CD4-positive, alpha-beta memory T cell (primary cell): ENCODE measurements around the gene TGFBI. TPM values are rescaled to one million over a fixed set of nuclear protein-coding genes. Genes with fewer than 3 reads are reported as not detected.
"Not testable (repeated sequence)": the region's sequence is repeated elsewhere in the genome, so short reads cannot be mapped to it uniquely, and the experiment has no call there.

Source experiments
- CTCF ChIA-PET: fragments of 350-600 bp; sonication (Branson Sonifier 250); formaldehyde crosslinking; loops from one replicate; lab custom pipeline; 2021; ENCODE audit warnings: inconsistent platforms; ENCODE audit not compliant: partially characterized antibody; lab: Charles Lee
- POLR2A ChIA-PET: fragments of 350-600 bp; sonication (Branson Sonifier 250); formaldehyde crosslinking; loops from one replicate; lab custom pipeline; 2021; ENCODE audit not compliant: partially characterized antibody; lab: Charles Lee
- DNase-seq, 5 donors: peaks; one replicate each; pipeline versions ENCODE4 v3.0.0 to v3.0.0-alpha.2; 2020 to 2022; ENCODE audit warnings: mixed read lengths in 1 of 5
- H3K27ac ChIP-seq: one replicate; pipeline ENCODE4 v1.7.0; 2013; ENCODE audit warnings: low read depth, low read length
- H3K27me3 ChIP-seq: 2 replicates; pipeline ENCODE4 v1.7.0; 2013; ENCODE audit warnings: mild to moderate bottlenecking, low read length, moderate library complexity; ENCODE audit not compliant: insufficient read depth
- H3K36me3 ChIP-seq: 2 replicates; pipeline ENCODE4 v1.7.0; 2013; ENCODE audit warnings: mild to moderate bottlenecking, low read length, moderate library complexity; ENCODE audit not compliant: insufficient read depth
- H3K4me1 ChIP-seq: 2 replicates; pipeline ENCODE4 v1.7.0; 2013; ENCODE audit warnings: mild to moderate bottlenecking, low read length, moderate library complexity; ENCODE audit not compliant: insufficient read depth
- H3K4me3 ChIP-seq, 2 donors: one replicate each; pipeline ENCODE4 v1.7.0; 2013; ENCODE audit warnings: low read length in 2 of 2, mild to moderate bottlenecking in 1 of 2
- H3K9me3 ChIP-seq, 2 donors: one replicate each; pipeline ENCODE4 v1.7.0; 2013; ENCODE audit warnings: low read length in 2 of 2, control low read depth in 1 of 2; ENCODE audit not compliant: control insufficient read depth in 1 of 2
- H3K27ac Mint-ChIP-seq, 7 donors: one replicate each; pipeline ENCODE4 v1.8.0; 2020 to 2021; ENCODE audit warnings: mixed read lengths in 7 of 7, mild to moderate bottlenecking in 6 of 7, inconsistent platforms in 3 of 7, moderate library complexity in 3 of 7
- H3K27me3 Mint-ChIP-seq, 2 donors: one replicate each; pipeline ENCODE4 v1.8.0; 2020 to 2021; ENCODE audit warnings: mixed read lengths in 2 of 2
- H3K36me3 Mint-ChIP-seq, 2 donors: one replicate each; pipeline ENCODE4 v1.8.0; 2020 to 2021; ENCODE audit warnings: mixed read lengths in 2 of 2, inconsistent platforms in 1 of 2, mild to moderate bottlenecking in 1 of 2
- H3K4me1 Mint-ChIP-seq, 4 donors: one replicate each; pipeline ENCODE4 v1.8.0; 2020 to 2021; ENCODE audit warnings: mixed read lengths in 4 of 4, mild to moderate bottlenecking in 1 of 4
- H3K4me3 Mint-ChIP-seq, 8 donors: one replicate each; pipeline ENCODE4 v1.8.0; 2020 to 2021; ENCODE audit warnings: mixed read lengths in 8 of 8, mild to moderate bottlenecking in 7 of 8, moderate library complexity in 6 of 8, inconsistent platforms in 3 of 8
- H3K9me3 Mint-ChIP-seq, 8 donors: one replicate each; pipeline ENCODE4 v1.8.0; 2020 to 2021; ENCODE audit warnings: mixed read lengths in 8 of 8, mild to moderate bottlenecking in 5 of 8, inconsistent platforms in 3 of 8, moderate library complexity in 1 of 8
- intact Hi-C: fragments of 100-400 bp; cut with micrococcal nuclease; formaldehyde crosslinking; loops from one replicate; pipeline ENCODE4 v1.15.1; 2023
- polyA plus RNA-seq, 2 donors: library from polyadenylated mRNA; unstranded; fragments of 300-500 nt; fragmentation: Illumina TruSeq; gene quantifications; one replicate each; pipeline ENCODE4 v1.2.3, GENCODE V29; 2021
- total RNA-seq, 2 experiments: library from RNA; stranded (reverse); gene quantifications; one replicate each; pipeline ENCODE4 v1.2.3, GENCODE V29; 2021

TGFBI gene
- total and polyA plus RNA-seq, 4 experiments from 2014 or later, result 3.7 to 13.2 (median 10.0) TPM

DNA sequence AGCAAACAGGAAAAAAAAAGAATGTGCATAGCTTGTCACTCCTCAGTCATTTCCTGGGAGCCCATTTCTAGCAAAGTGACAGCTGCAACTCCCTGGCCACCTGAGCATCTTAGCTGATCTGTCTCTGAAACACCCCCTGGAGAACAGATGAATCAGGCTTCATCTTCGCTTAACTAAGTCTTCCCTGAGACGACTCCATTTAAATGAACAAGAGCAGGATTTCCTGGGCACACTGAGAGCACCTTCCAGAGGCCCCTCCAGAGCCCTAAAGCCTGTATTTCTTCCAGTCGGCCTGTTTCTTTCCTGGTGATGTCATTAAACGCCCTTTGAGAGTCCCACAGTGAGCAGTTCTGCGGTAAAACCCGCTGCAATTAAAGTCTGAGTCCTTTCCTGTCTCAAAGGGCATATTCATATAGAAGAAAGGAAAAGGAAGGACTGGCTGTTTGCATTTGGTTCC, 13.9 kb downstream of the TGFBI start:
- CTCF ChIA-PET, result interaction anchor here (1.0 to 1.1 kb wide), 2 partner anchors 9 kb away, joined by 4 read pairs; no protein-coding TSS in a partner anchor
- H3K4me3 Mint-ChIP-seq, result peak overlapping the region in 4 of 8 donors; percentile 3 to 28 (median 22)

DNA sequence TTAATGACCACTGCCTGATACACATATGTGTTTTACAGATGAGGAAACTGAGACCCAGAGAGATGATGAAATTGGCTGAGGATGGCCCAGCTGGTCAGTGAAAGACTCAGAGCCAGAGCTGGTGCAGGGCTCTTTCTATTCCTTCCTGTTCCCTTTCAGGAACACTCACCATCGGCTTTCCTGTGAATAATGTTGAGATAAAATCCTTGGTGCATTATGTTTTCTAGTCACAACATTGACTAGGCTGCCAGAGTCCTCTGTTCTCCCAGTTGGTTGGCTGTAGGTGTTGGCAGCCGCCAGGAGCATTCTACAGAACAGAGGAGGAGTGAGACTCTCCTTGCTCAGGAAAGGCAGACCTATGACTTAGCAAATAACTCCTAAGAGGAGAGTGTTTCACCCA, 14.8 kb downstream of the TGFBI start:
- no peak for DNase-seq
- Mint-ChIP-seq H3K27me3 (no peaks in the 10 kb centered on the region), H3K4me3 (no peak overlapping the region), H3K27ac (peak overlapping the region in 4 of 7 donors; percentile 52 to 80 (median 56)), H3K4me1 (peaks cover 13 to 34% (median 21%) of the 10 kb centered on the region in 4 donors), H3K36me3 (no peaks in the 10 kb centered on the region), H3K9me3 (peaks cover 0 to 2% (median 0%) of the 10 kb centered on the region in 8 donors)
- Histone ChIP-seq H3K4me1 (peaks cover 13% of the 10 kb centered on the region), H3K27me3 (no peaks in the 10 kb centered on the region), H3K9me3 (no peaks in the 10 kb centered on the region), H3K27ac (no peak overlapping the region), H3K36me3 (no peaks in the 10 kb centered on the region), H3K4me3 (no peak overlapping the region)
- intact Hi-C loops, result no loop called here
- CTCF ChIA-PET, result interaction anchor here (1.0 to 1.1 kb wide), 2 partner anchors 8 to 9 kb away, joined by 4 read pairs; no protein-coding TSS in a partner anchor
- POLR2A ChIA-PET, result no interaction called here

More for the DNA sequence above, 13.9 kb downstream of the TGFBI start:
- DNase-seq, result no peak
- POLR2A ChIA-PET, result no interaction called here
- peaks cover 16 to 39% (median 25%) of the 10 kb centered on the region in 4 donors for H3K4me1 Mint-ChIP-seq
- H3K9me3 Mint-ChIP-seq, result peaks cover 0 to 2% (median 0%) of the 10 kb centered on the region in 8 donors
- no peaks in the 10 kb centered on the region for H3K27me3 Mint-ChIP-seq
- H3K27me3 ChIP-seq, result no peaks in the 10 kb centered on the region
- intact Hi-C loops, result no loop called here
- no peak overlapping the region for H3K4me3 ChIP-seq
- H3K27ac ChIP-seq, result no peak overlapping the region
- no peaks in the 10 kb centered on the region for H3K36me3 ChIP-seq
- H3K4me1 ChIP-seq, result peaks cover 20% of the 10 kb centered on the region
- H3K27ac Mint-ChIP-seq, result peak overlapping the region; percentile 68 to 87 (median 84)
- no peaks in the 10 kb centered on the region for H3K9me3 ChIP-seq
- H3K36me3 Mint-ChIP-seq, result peaks cover under 1% of the 10 kb centered on the region in 2 donors

DNA sequence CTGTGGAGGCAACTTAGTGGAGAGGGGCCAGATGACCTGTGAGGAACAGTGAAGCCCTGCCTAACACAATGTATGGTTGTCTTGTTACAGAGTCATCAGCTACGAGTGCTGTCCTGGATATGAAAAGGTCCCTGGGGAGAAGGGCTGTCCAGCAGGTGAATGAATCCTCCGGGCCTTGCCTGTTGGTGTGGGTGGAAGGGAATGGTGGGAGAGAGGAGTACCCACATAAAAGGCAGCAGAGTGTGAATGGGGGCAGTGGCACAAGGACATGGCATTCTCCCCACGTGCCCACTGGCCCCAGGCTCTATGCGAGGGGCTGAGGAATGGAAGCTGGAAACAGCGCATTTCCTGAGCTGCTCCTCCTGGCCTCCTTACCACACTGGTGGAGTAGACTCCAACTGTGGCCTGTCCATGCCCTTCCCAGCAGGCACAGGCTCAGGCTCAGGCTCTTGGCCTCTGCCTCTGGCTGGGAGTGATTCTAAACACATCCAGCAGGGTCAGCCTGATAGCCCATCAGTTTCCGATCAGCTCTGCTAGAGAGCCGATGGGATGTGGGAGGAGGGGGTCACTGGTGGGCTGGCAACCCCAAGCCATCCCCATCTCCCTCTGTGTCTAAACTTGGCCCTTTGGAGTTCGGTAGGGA, 15.3 kb downstream of the TGFBI start:
- Mint-ChIP-seq H3K4me3 (no peak overlapping the region), H3K27ac (peak overlapping the region in 2 of 7 donors; percentile 45 to 54), H3K4me1 (peaks cover 13 to 34% (median 19%) of the 10 kb centered on the region in 4 donors), H3K9me3 (peaks cover 0 to 2% (median 0%) of the 10 kb centered on the region in 8 donors), H3K27me3 (no peaks in the 10 kb centered on the region), H3K36me3 (no peaks in the 10 kb centered on the region)
- POLR2A ChIA-PET, result no interaction called here
- Histone ChIP-seq H3K27ac (no peak overlapping the region), H3K9me3 (no peaks in the 10 kb centered on the region), H3K36me3 (no peaks in the 10 kb centered on the region), H3K4me1 (peaks cover 13% of the 10 kb centered on the region), H3K4me3 (no peak overlapping the region), H3K27me3 (no peaks in the 10 kb centered on the region)
- no peak for DNase-seq
- CTCF ChIA-PET, result no interaction called here
- intact Hi-C loops, result no loop called here

DNA sequence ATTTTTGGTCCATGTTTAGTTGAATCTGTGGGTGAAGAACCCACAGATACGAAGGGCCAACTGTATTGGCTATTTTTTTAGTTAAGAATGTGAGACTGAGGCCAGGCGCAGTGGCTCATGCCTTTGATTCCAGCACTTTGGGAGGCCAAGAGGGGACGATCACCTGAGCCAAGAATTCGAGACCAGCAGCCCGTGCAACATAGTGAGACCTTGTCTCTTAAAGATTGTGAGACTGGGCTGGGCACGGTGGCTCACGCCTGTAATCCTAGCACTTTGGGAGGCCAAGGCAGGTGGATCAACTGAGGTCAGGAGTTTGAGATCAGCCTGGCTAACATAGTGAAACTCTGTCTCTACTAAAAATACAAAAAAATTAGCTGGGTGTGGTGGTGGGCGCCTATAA, 16.2 kb downstream of the TGFBI start:
- H3K9me3 Mint-ChIP-seq, H3K36me3 Mint-ChIP-seq, intact Hi-C loops, H3K27me3 Mint-ChIP-seq, H3K27ac Mint-ChIP-seq, H3K9me3 ChIP-seq, H3K27me3 ChIP-seq, H3K36me3 ChIP-seq, H3K27ac ChIP-seq, DNase-seq, H3K4me3 Mint-ChIP-seq, POLR2A ChIA-PET, H3K4me3 ChIP-seq: not testable (repeated sequence)
- H3K4me1 Mint-ChIP-seq, result peaks cover 13 to 30% (median 18%) of the 10 kb centered on the region in 4 donors
- CTCF ChIA-PET, result interaction anchor here (2.8 kb wide), 1 partner anchor 8 kb away, joined by 9 read pairs; no protein-coding TSS in a partner anchor
- H3K4me1 ChIP-seq, result peaks cover 13% of the 10 kb centered on the region

DNA sequence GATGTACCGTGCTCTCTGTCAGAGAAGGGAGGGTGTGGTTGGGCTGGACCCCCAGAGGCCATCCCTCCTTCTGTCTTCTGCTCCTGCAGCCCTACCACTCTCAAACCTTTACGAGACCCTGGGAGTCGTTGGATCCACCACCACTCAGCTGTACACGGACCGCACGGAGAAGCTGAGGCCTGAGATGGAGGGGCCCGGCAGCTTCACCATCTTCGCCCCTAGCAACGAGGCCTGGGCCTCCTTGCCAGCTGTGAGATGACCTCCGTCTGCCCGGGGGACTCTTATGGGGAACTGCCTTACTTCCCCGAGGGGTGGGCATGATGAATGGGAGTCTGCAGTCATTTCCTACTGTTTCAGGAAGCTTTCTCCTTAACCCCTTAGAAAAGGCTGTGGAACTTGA, 17.5 kb downstream of the TGFBI start:
- no peak for DNase-seq
- ChIA-PET POLR2A (no interaction called here), CTCF (interaction anchor here (1.3 to 2.8 kb wide), 2 partner anchors 9 to 68 kb away, joined by 3 to 9 read pairs; no protein-coding TSS in a partner anchor)
- Histone ChIP-seq H3K27ac (no peak overlapping the region), H3K4me3 (no peak overlapping the region), H3K36me3 (no peaks in the 10 kb centered on the region), H3K9me3 (no peaks in the 10 kb centered on the region), H3K27me3 (no peaks in the 10 kb centered on the region), H3K4me1 (peaks cover 13% of the 10 kb centered on the region)
- Mint-ChIP-seq H3K27me3 (no peaks in the 10 kb centered on the region), H3K4me1 (peaks cover 13 to 18% (median 16%) of the 10 kb centered on the region in 4 donors), H3K9me3 (peaks cover 0 to 3% (median 0%) of the 10 kb centered on the region in 8 donors), H3K27ac (no peak overlapping the region), H3K4me3 (no peak overlapping the region), H3K36me3 (no peaks in the 10 kb centered on the region)
- intact Hi-C loops, result no loop called here

DNA sequence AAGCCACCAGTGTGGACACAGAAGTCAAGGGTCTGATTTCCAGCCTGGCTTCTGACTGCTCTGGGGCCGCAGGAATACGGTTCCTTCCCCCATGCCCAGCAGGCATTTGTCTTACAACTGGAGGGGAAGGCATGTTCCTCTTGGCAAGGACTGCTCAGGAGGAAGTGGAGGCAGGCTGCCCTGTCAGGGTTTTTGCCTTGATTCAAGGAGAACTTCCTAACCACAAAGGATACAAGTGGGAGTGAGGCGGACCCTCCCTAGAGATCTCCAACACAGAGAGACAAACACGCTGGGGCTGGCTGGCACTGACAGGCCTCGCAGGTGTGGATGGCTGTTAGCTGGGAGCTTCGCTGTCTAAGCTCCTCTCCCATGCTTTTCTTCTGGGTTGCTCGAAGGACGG, 19.1 kb downstream of the TGFBI start:
- Histone ChIP-seq H3K4me3 (no peak overlapping the region), H3K9me3 (no peaks in the 10 kb centered on the region), H3K27ac (no peak overlapping the region), H3K27me3 (no peaks in the 10 kb centered on the region), H3K4me1 (peaks cover 3% of the 10 kb centered on the region), H3K36me3 (no peaks in the 10 kb centered on the region)
- intact Hi-C loops, result no loop called here
- Mint-ChIP-seq H3K27ac (no peak overlapping the region), H3K36me3 (no peaks in the 10 kb centered on the region), H3K27me3 (no peaks in the 10 kb centered on the region), H3K4me1 (peaks cover 1 to 3% (median 2%) of the 10 kb centered on the region in 4 donors), H3K4me3 (no peak overlapping the region), H3K9me3 (peaks cover 0 to 3% (median 0%) of the 10 kb centered on the region in 8 donors)
- POLR2A ChIA-PET, result no interaction called here
- no peak for DNase-seq
- CTCF ChIA-PET, result interaction anchor here (2.8 kb wide), 1 partner anchor 11 kb away, joined by 9 read pairs; no protein-coding TSS in a partner anchor

DNA sequence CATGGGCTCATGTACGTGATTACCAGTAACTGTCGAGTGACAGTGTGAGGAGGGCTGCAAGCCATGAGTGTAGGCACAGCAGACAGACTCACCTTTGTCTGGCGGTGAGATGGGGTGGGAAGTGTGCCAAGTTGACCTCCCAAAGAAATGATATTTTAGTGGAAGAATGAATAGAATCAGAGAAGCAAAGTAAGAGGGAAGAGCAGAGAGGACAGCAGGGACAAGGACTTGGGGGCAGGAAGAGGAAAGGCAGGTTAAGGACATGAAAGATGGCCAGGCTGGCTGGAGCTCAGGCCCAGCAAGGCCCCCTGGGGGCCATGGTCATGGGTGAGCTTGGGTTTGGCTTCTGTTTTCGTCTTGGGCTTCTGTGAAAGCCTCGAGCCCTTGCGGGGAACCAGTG, 20.2 kb downstream of the TGFBI start:
- Histone ChIP-seq H3K4me3 (no peak overlapping the region), H3K36me3 (no peaks in the 10 kb centered on the region), H3K27ac (no peak overlapping the region), H3K4me1 (no peaks in the 10 kb centered on the region), H3K27me3 (no peaks in the 10 kb centered on the region), H3K9me3 (no peaks in the 10 kb centered on the region)
- Mint-ChIP-seq H3K36me3 (no peaks in the 10 kb centered on the region), H3K27ac (no peak overlapping the region), H3K9me3 (peaks cover 0 to 3% (median 0%) of the 10 kb centered on the region in 8 donors), H3K27me3 (no peaks in the 10 kb centered on the region), H3K4me1 (peaks cover 0 to 2% (median 0%) of the 10 kb centered on the region in 4 donors), H3K4me3 (no peak overlapping the region)
- intact Hi-C loops, result no loop called here
- no peak for DNase-seq
- POLR2A ChIA-PET, result no interaction called here
- CTCF ChIA-PET, result no interaction called here
